ENCODE data around the gene IRX4. TPM values are rescaled to one million over a fixed set of nuclear protein-coding genes. Genes with fewer than 3 reads are reported as not detected.

Gene IRX4
- total RNA-seq, 4 donors from 2014 or later, result not detected

- DNase-seq (ENCODE audit: low spot score in 2 of 2), result no peak
- 52 to 69% methylated on average over 9 to 21 of the region's 23 CpGs for WGBS, 2 donors
- peaks cover 0 to 58% of the 10 kb centered on the region in 2 donors for H3K27me3 ChIP-seq
- no peaks in the 10 kb centered on the region for H3K9me3 ChIP-seq
- H3K27ac ChIP-seq, result no peak overlapping the region
- H3K4me3 ChIP-seq, result no peak overlapping the region
- H3K36me3 ChIP-seq, result no peaks in the 10 kb centered on the region
- TF ChIP-seq EP300 (IDR thresholded peaks at IDR 0.05) (no peak), POLR2A (IDR thresholded peaks at IDR 0.05) (no peak)
- H3K4me1 ChIP-seq, result peaks cover 0 to 10% (median 0%) of the 10 kb centered on the region in 4 donors
Observed at GRCh38 chr5:1852324-1852947, 30.3 kb downstream of the IRX4 start.

GRCh38 chr5:1851290-1851934 is 31.3 kb downstream of the IRX4 start:
- DNase-seq (ENCODE audit: low spot score in 2 of 2), result no peak
- Histone ChIP-seq H3K27ac (no peak overlapping the region), H3K36me3 (no peaks in the 10 kb centered on the region), H3K27me3 (peaks cover 0 to 58% of the 10 kb centered on the region in 2 donors), H3K4me3 (no peak overlapping the region), H3K9me3 (no peaks in the 10 kb centered on the region), H3K4me1 (peaks cover 0 to 10% (median 0%) of the 10 kb centered on the region in 4 donors)
- 2 to 5% methylated on average over 19 to 32 of the region's 34 CpGs for WGBS, 2 donors
- TF ChIP-seq POLR2A (IDR thresholded peaks at IDR 0.05) (no peak), EP300 (IDR thresholded peaks at IDR 0.05) (no peak)
- TF ChIP-seq, protein P1, sequence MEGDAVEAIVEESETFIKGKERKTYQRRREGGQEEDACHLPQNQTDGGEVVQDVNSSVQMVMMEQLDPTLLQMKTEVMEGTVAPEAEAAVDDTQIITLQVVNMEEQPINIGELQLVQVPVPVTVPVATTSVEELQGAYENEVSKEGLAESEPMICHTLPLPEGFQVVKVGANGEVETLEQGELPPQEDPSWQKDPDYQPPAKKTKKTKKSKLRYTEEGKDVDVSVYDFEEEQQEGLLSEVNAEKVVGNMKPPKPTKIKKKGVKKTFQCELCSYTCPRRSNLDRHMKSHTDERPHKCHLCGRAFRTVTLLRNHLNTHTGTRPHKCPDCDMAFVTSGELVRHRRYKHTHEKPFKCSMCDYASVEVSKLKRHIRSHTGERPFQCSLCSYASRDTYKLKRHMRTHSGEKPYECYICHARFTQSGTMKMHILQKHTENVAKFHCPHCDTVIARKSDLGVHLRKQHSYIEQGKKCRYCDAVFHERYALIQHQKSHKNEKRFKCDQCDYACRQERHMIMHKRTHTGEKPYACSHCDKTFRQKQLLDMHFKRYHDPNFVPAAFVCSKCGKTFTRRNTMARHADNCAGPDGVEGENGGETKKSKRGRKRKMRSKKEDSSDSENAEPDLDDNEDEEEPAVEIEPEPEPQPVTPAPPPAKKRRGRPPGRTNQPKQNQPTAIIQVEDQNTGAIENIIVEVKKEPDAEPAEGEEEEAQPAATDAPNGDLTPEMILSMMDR (IDR thresholded peaks at IDR 0.05), result no peak

- 48 to 55% methylated on average over 26 to 29 of the region's 29 CpGs for WGBS, 2 donors
- H3K27ac ChIP-seq, result no peak overlapping the region
- H3K4me1 ChIP-seq, result peaks cover 0 to 10% (median 0%) of the 10 kb centered on the region in 4 donors
- no peaks in the 10 kb centered on the region for H3K36me3 ChIP-seq
- TF ChIP-seq EP300 (IDR thresholded peaks at IDR 0.05) (no peak), POLR2A (IDR thresholded peaks at IDR 0.05) (no peak)
- TF ChIP-seq, protein P1 (IDR thresholded peaks at IDR 0.05), result no peak
- H3K27me3 ChIP-seq, result peaks cover 0 to 58% of the 10 kb centered on the region in 2 donors
- H3K4me3 ChIP-seq, result no peak overlapping the region
- H3K9me3 ChIP-seq, result peaks cover 0 to 4% (median 0%) of the 10 kb centered on the region in 4 donors
- DNase-seq (ENCODE audit: low spot score in 2 of 2), result no peak
Observed at GRCh38 chr5:1850324-1851154, 32.2 kb downstream of the IRX4 start.

- 61 to 65% methylated on average over 9 of the region's 9 CpGs for WGBS, 2 donors
- H3K27me3 ChIP-seq, result peaks cover 0 to 40% of the 10 kb centered on the region in 2 donors
- H3K4me1 ChIP-seq, result peaks cover 0 to 10% (median 0%) of the 10 kb centered on the region in 4 donors
- no peak for TF ChIP-seq POLR2A (IDR thresholded peaks at IDR 0.05)
- TF ChIP-seq EP300 (IDR thresholded peaks at IDR 0.05), result no peak
- TF ChIP-seq, protein P1 (IDR thresholded peaks at IDR 0.05), result no peak
- H3K9me3 ChIP-seq, result peaks cover 0 to 4% (median 0%) of the 10 kb centered on the region in 4 donors
- no peak for DNase-seq (ENCODE audit: low spot score in 2 of 2)
- no peaks in the 10 kb centered on the region for H3K36me3 ChIP-seq
- H3K4me3 ChIP-seq, result no peak overlapping the region
- no peak overlapping the region for H3K27ac ChIP-seq
Observed at GRCh38 chr5:1847611-1848010, 35.1 kb downstream of the IRX4 start.

DNA sequence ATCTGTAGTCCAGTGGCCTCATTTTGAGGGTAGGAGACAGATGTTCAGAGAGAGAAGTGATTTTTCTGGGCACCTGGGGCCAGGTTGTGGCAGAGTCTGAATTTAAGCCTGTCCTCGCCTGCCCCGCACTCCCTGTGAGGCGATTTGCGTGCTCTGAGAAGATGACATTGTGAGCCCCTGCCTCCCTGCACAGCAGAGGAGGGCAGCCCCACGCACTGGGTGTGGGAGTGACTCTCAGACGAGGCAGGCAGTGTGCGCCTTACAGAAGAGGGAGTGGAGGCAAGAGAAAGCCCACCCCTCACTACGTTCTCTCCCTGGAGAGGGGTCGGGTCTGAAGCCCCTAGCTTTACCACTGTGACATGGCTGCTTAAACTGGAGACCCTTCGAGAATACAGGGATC is 35.7 kb downstream of the IRX4 start:
- Histone ChIP-seq H3K36me3 (no peaks in the 10 kb centered on the region), H3K4me1 (peaks cover 0 to 10% (median 0%) of the 10 kb centered on the region in 4 donors), H3K27me3 (peaks cover 0 to 34% of the 10 kb centered on the region in 2 donors), H3K9me3 (peaks cover 0 to 4% (median 0%) of the 10 kb centered on the region in 4 donors), H3K27ac (no peak overlapping the region), H3K4me3 (no peak overlapping the region)
- DNase-seq (ENCODE audit: low spot score in 2 of 2), result no peak
- no peak for TF ChIP-seq POLR2A (IDR thresholded peaks at IDR 0.05)
- TF ChIP-seq, protein P1 (IDR thresholded peaks at IDR 0.05), result no peak
- TF ChIP-seq EP300 (IDR thresholded peaks at IDR 0.05), result no peak
- WGBS, 2 donors, result 66 to 70% methylated on average over 10 of the region's 10 CpGs

Measured in tibial nerve (tissue), 4 donors.